IMR-90 (cell line): Measurements from ENCODE around the gene EML6. TPM values are rescaled to one million over a fixed set of nuclear protein-coding genes. Genes with fewer than 3 reads are reported as not detected.

Experiments
- ATAC-seq: fragments of 200-7000 bp; cut with Tn5 transposase; 2 replicates; pipeline ENCODE4 v1.9.1; 2020; ENCODE audit warnings: low read depth, mild to moderate bottlenecking, moderate library complexity
- BruUV-seq: library from RNA; stranded (reverse); fragments of 400-500 nt; replicated peaks from 2 replicates; lab custom pipeline; 2021; lab: Mats Ljungman, UMichigan
- CTCF ChIA-PET: fragments of 300-600 bp; formaldehyde crosslinking; extraction: SDS; loops from one replicate; lab custom pipeline; 2021; ENCODE audit warnings: antibody characterized with exemption; lab: Yijun Ruan, JAX
- POLR2A ChIA-PET: fragments of 300-600 bp; sonication (Branson Sonifier 250); formaldehyde crosslinking; loops from one replicate; lab custom pipeline; 2022; ENCODE audit warnings: antibody characterized with exemption; ENCODE audit not compliant: unreplicated experiment; lab: Charles Lee
- DNase-seq: peaks from one replicate; pipeline ENCODE4 v3.0.0; 2013
- H2AFZ ChIP-seq: replicated peaks from 2 replicates; pipeline ENCODE3; 2013; ENCODE audit warnings: low read length, mild to moderate bottlenecking; ENCODE audit not compliant: poor library complexity
- H2AK5ac ChIP-seq: 2 replicates; pipeline ENCODE4 v1.6.1; 2013; ENCODE audit warnings: low read depth, low read length, inconsistent platforms
- H2AK9ac ChIP-seq: replicated peaks from 2 replicates; pipeline ENCODE3; 2013; ENCODE audit warnings: mild to moderate bottlenecking, low read depth, low read length, moderate library complexity; ENCODE audit not compliant: poor library complexity
- H2BK120ac ChIP-seq: 2 replicates; pipeline ENCODE4 v1.6.1; 2013; ENCODE audit warnings: low read depth, low read length, inconsistent platforms
- H2BK15ac ChIP-seq: 3 replicates; pipeline ENCODE4 v1.6.1; 2013; ENCODE audit warnings: low read depth, low read length, inconsistent platforms
- H2BK20ac ChIP-seq: 2 replicates; pipeline ENCODE4 v1.6.1; 2013; ENCODE audit warnings: low read depth, mild to moderate bottlenecking, inconsistent platforms, low read length, moderate library complexity
- H2BK5ac ChIP-seq: 2 replicates; pipeline ENCODE4 v1.6.1; 2013; ENCODE audit warnings: mild to moderate bottlenecking, low read depth, low read length, inconsistent platforms; ENCODE audit not compliant: poor library complexity, severe bottlenecking
- H3K14ac ChIP-seq: replicated peaks from 2 replicates; pipeline ENCODE4 v1.6.1; 2013; ENCODE audit warnings: low read depth, low read length, inconsistent platforms
- H3K18ac ChIP-seq: 2 replicates; pipeline ENCODE4 v1.6.1; 2013; ENCODE audit warnings: low read depth, low read length, control low read depth
- H3K23ac ChIP-seq: 2 replicates; pipeline ENCODE4 v1.6.1; 2013; ENCODE audit warnings: low read depth, low read length, inconsistent platforms
- H3K27ac ChIP-seq: 2 replicates; pipeline ENCODE4 v1.5.1; 2013; ENCODE audit warnings: mild to moderate bottlenecking, control low read depth, low read length; ENCODE audit not compliant: insufficient read depth
- H3K27me3 ChIP-seq: 2 replicates; pipeline ENCODE4 v1.6.1; 2013; ENCODE audit warnings: low read length; ENCODE audit not compliant: control insufficient read depth, insufficient read depth
- H3K36me3 ChIP-seq: 2 replicates; pipeline ENCODE4 v1.6.1; 2013; ENCODE audit warnings: low read length, mixed read lengths; ENCODE audit not compliant: control insufficient read depth, insufficient read depth
- H3K4ac ChIP-seq: 2 replicates; pipeline ENCODE4 v1.6.1; 2013; ENCODE audit warnings: low read depth, low read length, inconsistent platforms
- H3K4me1 ChIP-seq: 2 replicates; pipeline ENCODE4 v1.6.1; 2013; ENCODE audit warnings: low read length, mixed read lengths; ENCODE audit not compliant: control insufficient read depth, insufficient read depth
- H3K4me2 ChIP-seq: 2 replicates; pipeline ENCODE4 v1.6.1; 2013; ENCODE audit warnings: low read depth, mild to moderate bottlenecking, control low read depth, low read length, moderate library complexity
- H3K4me3 ChIP-seq: 2 replicates; pipeline ENCODE4 v1.5.1; 2013; ENCODE audit warnings: low read depth, mild to moderate bottlenecking, control low read depth, low read length, moderate library complexity; ENCODE audit not compliant: insufficient read depth
- H3K56ac ChIP-seq: 2 replicates; pipeline ENCODE4 v1.6.1; 2013; ENCODE audit warnings: low read length, inconsistent platforms; ENCODE audit not compliant: insufficient read depth; ENCODE audit errors: extremely low read depth
- H3K79me1 ChIP-seq, 2 experiments: 2 replicates each; pipeline ENCODE4 v1.6.1; 2013; ENCODE audit warnings: low read length in 2 of 2, inconsistent platforms in 1 of 2, low read depth in 1 of 2
- H3K9ac ChIP-seq: 2 replicates; pipeline ENCODE4 v1.6.1; 2013; ENCODE audit warnings: low read depth, low read length, control low read depth
- H3K9me1 ChIP-seq: 2 replicates; pipeline ENCODE4 v1.6.1; 2013; ENCODE audit warnings: low read length, inconsistent platforms; ENCODE audit not compliant: insufficient read depth
- H3K9me3 ChIP-seq: 2 replicates; pipeline ENCODE4 v1.6.1; 2013; ENCODE audit warnings: low read length; ENCODE audit not compliant: control insufficient read depth, insufficient read depth
- H4K20me1 ChIP-seq: 2 replicates; pipeline ENCODE4 v1.6.1; 2013; ENCODE audit warnings: low read length, inconsistent platforms; ENCODE audit not compliant: insufficient read depth
- H4K5ac ChIP-seq: 2 replicates; pipeline ENCODE4 v1.6.1; 2013; ENCODE audit warnings: mild to moderate bottlenecking, low read depth, low read length, control low read depth
- H4K8ac ChIP-seq, 2 experiments: 2 replicates each; pipeline ENCODE4 v1.6.1; 2013; ENCODE audit warnings: low read depth in 2 of 2, low read length in 2 of 2, control low read depth in 1 of 2, inconsistent platforms in 1 of 2
- H4K91ac ChIP-seq: 2 replicates; pipeline ENCODE4 v1.6.1; 2013; ENCODE audit warnings: low read depth, low read length, inconsistent platforms; ENCODE audit not compliant: insufficient read depth
- BHLHE40 ChIP-seq: fragments of 150-350 bp; IDR thresholded peaks from 2 replicates; pipeline ENCODE4 v1.6.1; 2016; ENCODE audit warnings: mild to moderate bottlenecking, low read depth, low read length
- CEBPB ChIP-seq: IDR thresholded peaks from 2 replicates; pipeline ENCODE4 v1.6.1; 2012; ENCODE audit warnings: low read depth, low read length, improper control_type of control experiment
- CHD1 ChIP-seq: IDR thresholded peaks from 2 replicates; pipeline ENCODE4 v1.6.1; 2012; ENCODE audit warnings: low read depth, low read length, improper control_type of control experiment
- ELK1 ChIP-seq: fragments of 150-350 bp; IDR thresholded peaks from 2 replicates; pipeline ENCODE4 v1.6.1; 2016; ENCODE audit warnings: low read depth, mild to moderate bottlenecking, low read length, moderate library complexity, borderline replicate concordance
- FOS ChIP-seq: fragments of 150-350 bp; IDR thresholded peaks from 2 replicates; pipeline ENCODE4 v1.6.1; 2016; ENCODE audit warnings: low read depth, low read length
- MAFK ChIP-seq: IDR thresholded peaks from 2 replicates; pipeline ENCODE4 v1.6.1; 2012; ENCODE audit warnings: low read depth, low read length, improper control_type of control experiment
- MAZ ChIP-seq: IDR thresholded peaks from 2 replicates; pipeline ENCODE4 v1.6.1; 2012; ENCODE audit warnings: low read depth, mild to moderate bottlenecking, low read length, improper control_type of control experiment, moderate library complexity, borderline replicate concordance
- NFE2L2 ChIP-seq: fragments of 150-350 bp; IDR thresholded peaks from 2 replicates; pipeline ENCODE4 v1.6.1; 2016; ENCODE audit warnings: low read depth, mild to moderate bottlenecking, low read length
- POLR2A ChIP-seq: IDR thresholded peaks from 2 replicates; pipeline ENCODE4 v1.6.1; 2012; ENCODE audit warnings: mild to moderate bottlenecking, low read depth, low read length
- RAD21 ChIP-seq: IDR thresholded peaks from 2 replicates; pipeline ENCODE4 v1.6.1; 2012; ENCODE audit warnings: low read length, improper control_type of control experiment
- RCOR1 ChIP-seq: IDR thresholded peaks from 2 replicates; pipeline ENCODE4 v1.6.1; 2012; ENCODE audit warnings: mild to moderate bottlenecking, low read length, improper control_type of control experiment; ENCODE audit not compliant: insufficient replicate concordance
- RFX5 ChIP-seq: IDR thresholded peaks from 2 replicates; pipeline ENCODE4 v1.8.0; 2012; ENCODE audit warnings: low read depth, mild to moderate bottlenecking, low read length, moderate library complexity
- SMC3 ChIP-seq: fragments of 150-350 bp; IDR thresholded peaks from 2 replicates; pipeline ENCODE4 v1.6.1; 2016; ENCODE audit warnings: low read depth, mild to moderate bottlenecking, antibody characterized with exemption, low read length, moderate library complexity
- USF2 ChIP-seq: fragments of 150-350 bp; IDR thresholded peaks from 2 replicates; pipeline ENCODE4 v1.6.1; 2017; ENCODE audit warnings: mild to moderate bottlenecking, antibody characterized with exemption, low read length, low read depth
- WGBS, 2 experiments: methylation state at CpG; one replicate each; pipeline versions ENCODE4 v1.1.5 to v1.1.7; 2013; ENCODE audit warnings: missing lambda C conversion rate in 2 of 2; ENCODE audit not compliant: insufficient read length in 1 of 2; ENCODE audit errors: extremely low coverage in 2 of 2; 5-methylcytosine and 5-hydroxymethylcytosine counted together
- dilution Hi-C: fragments of 300-500 bp; cut with HindIII; formaldehyde crosslinking; loops from one replicate; pipeline ENCODE4 v1.14.3; 2018; ENCODE audit warnings: low sequenced_read_pairs; ENCODE audit not compliant: unreplicated experiment
- in situ Hi-C: fragments of 300-500 bp; cut with MboI; formaldehyde crosslinking; loops from 3 replicates; pipeline ENCODE4 v1.14.3; 2019; ENCODE audit warnings: low sequenced_read_pairs, inconsistent platforms, mixed read lengths
- intact Hi-C: fragments of 100-400 bp; cut with micrococcal nuclease; formaldehyde crosslinking; loops from 2 replicates; pipeline ENCODE4 v1.10.0; 2022
- polyA plus RNA-seq, 3 experiments: library from polyadenylated mRNA; depleted of rRNA; stranded (reverse); fragments of >200 nt; gene quantifications; 2 replicates each; pipeline ENCODE4 v1.2.3, GENCODE V29; 2012; ENCODE audit warnings: low replicate concordance in 1 of 3
- total RNA-seq: library from RNA; depleted of rRNA; stranded (reverse); fragments of >200 nt; gene quantifications from 2 replicates; pipeline ENCODE4 v1.2.3, GENCODE V29; 2012

EML6 gene
- total and polyA plus RNA-seq, 2 of the 4 experiments (the other 2 are of a cell fraction): 0.18 to 0.19 TPM

- Histone ChIP-seq H3K56ac (no peak overlapping the region), H3K4me3 (no peak overlapping the region), H3K4me1 (peaks cover 26% of the 10 kb centered on the region), H2BK5ac (peak overlapping the region; percentile 31), H3K9me1 (peaks cover 8% of the 10 kb centered on the region), H3K4ac (no peak overlapping the region), H3K9ac (0 out of 2 replicates have a peak overlapping the region, but pooled peaks have one; percentile 29), H4K91ac (no peak overlapping the region), H3K23ac (no peak overlapping the region), H3K18ac (no peak overlapping the region), H3K27me3 (no peaks in the 10 kb centered on the region), H4K20me1 (peaks cover 96% of the 10 kb centered on the region), H2AFZ (no peak overlapping the region), H2BK20ac (no peak overlapping the region), H3K27ac (no peak overlapping the region), H4K5ac (no peak overlapping the region), H3K9me3 (no peaks in the 10 kb centered on the region), H2AK9ac (no peak overlapping the region), H3K14ac (no peak overlapping the region), H2BK120ac (no peak overlapping the region), H4K8ac (no peak overlapping the region), H2BK15ac (no peak overlapping the region), H3K4me2 (peak overlapping the region; percentile 44), H3K36me3 (no peaks in the 10 kb centered on the region), H2AK5ac (no peak overlapping the region), H3K79me1 (peaks cover 0 to 12% of the 10 kb centered on the region in 2 experiments; a peak in 2 of 4 replicates)
- no CpG with 5 or more reads among the region's 6 CpGs for WGBS, 2 experiments
- POLR2A ChIA-PET: no interaction called here
- ATAC-seq: no peak
- no peak for DNase-seq
- intact Hi-C loops: no loop called here
- BruUV-seq: no TSS peak
- in situ Hi-C loops: no loop called here
- TF ChIP-seq CEBPB: no peak
- no peak for TF ChIP-seq NFE2L2
- no peak for TF ChIP-seq RFX5
- no peak for TF ChIP-seq CHD1
- no peak for TF ChIP-seq RAD21
- TF ChIP-seq MAFK: no peak
- TF ChIP-seq POLR2A: no peak
- no peak for TF ChIP-seq FOS
- no peak for TF ChIP-seq SMC3
- no peak for TF ChIP-seq BHLHE40
- TF ChIP-seq USF2: no peak
- no peak for TF ChIP-seq RCOR1
- TF ChIP-seq MAZ: no peak
- TF ChIP-seq ELK1: no peak
- dilution Hi-C loops: loop anchor here (25.0 kb wide), 1 partner anchor 150 kb away; no protein-coding TSS in a partner anchor
- CTCF ChIA-PET: interaction anchor here (0.9 to 1.7 kb wide), 3 partner anchors 12 to 156 kb away, joined by 3 to 9 read pairs (median 4); partner anchors contain the start of gene RTN4
Observed at GRCh38 chr2:55011831-55012671, 288.6 kb downstream of the EML6 start.
